Ovary (tissue), 9 donors: ENCODE results near the gene ATP6V1F. TPM values are rescaled to one million over a fixed set of nuclear protein-coding genes. Genes with fewer than 3 reads are reported as not detected.
A peak's percentile ranks its signal among the peaks of the same experiment; 100 is the strongest.

Experiments used
- DNase-seq, 5 donors: peaks; one replicate each; pipeline ENCODE4 v3.0.0-alpha.2; 2019 to 2020
- H3K27ac ChIP-seq, 2 donors: fragments of 200-600 bp; one replicate each; pipeline versions ENCODE4 v1.5.1 to v1.8.0; 2019 to 2022
- H3K27me3 ChIP-seq: fragments of 200-600 bp; one replicate; pipeline ENCODE4 v1.8.0; 2022
- H3K36me3 ChIP-seq: fragments of 200-600 bp; sonication (generic); one replicate; pipeline ENCODE4 v1.5.1; 2019
- H3K4me1 ChIP-seq: one replicate; pipeline ENCODE4 v1.8.1; 2013; ENCODE audit warnings: mild to moderate bottlenecking, moderate library complexity; ENCODE audit not compliant: insufficient read depth
- H3K4me3 ChIP-seq: fragments of 200-600 bp; sonication (generic); one replicate; pipeline ENCODE4 v1.5.1; 2017
- H3K9me3 ChIP-seq, 2 donors: fragments of 200-600 bp in 1 of 2; sonication (generic) in 1 of 2; one replicate each; pipeline versions ENCODE4 v1.5.1 to v1.8.1; 2013 to 2019; ENCODE audit warnings: mild to moderate bottlenecking in 1 of 2, moderate library complexity in 1 of 2
- EP300 ChIP-seq: sonication (generic); formaldehyde crosslinking; IDR thresholded peaks from one replicate; pipeline ENCODE4 v1.6.1; 2017; ENCODE audit warnings: antibody characterized with exemption
- POLR2A ChIP-seq: fragments of 450-650 bp; IDR thresholded peaks from one replicate; pipeline ENCODE4 v1.6.1; 2017; ENCODE audit warnings: antibody characterized with exemption, mild to moderate bottlenecking, moderate library complexity
- WGBS, 3 donors: extraction: QIAGEN DNeasy Blood & Tissue Kit in 1 of 3; methylation state at CpG; one replicate each; pipeline versions ENCODE4 v1.1.5 to v1.1.7; 2013 to 2017; 5-methylcytosine and 5-hydroxymethylcytosine counted together
- intact Hi-C, 4 donors: fragments of 100-400 bp; cut with DNase I; formaldehyde crosslinking; loops; one replicate each; pipeline versions ENCODE4 v1.11.0 to v1.15.1; 2022 to 2023
- polyA plus RNA-seq, 2 donors: library from polyadenylated mRNA; stranded (reverse); fragments of 200-250 nt in 1 of 2; fragments of 350-450 nt in 1 of 2; fragmentation: Illumina TruSeq in 1 of 2; extraction: RNeasy Lipid Tissue Mini Kit (QIAGEN cat#74804) in 1 of 2; gene quantifications; one replicate each; pipeline ENCODE4 v1.2.3, GENCODE V29; 2013 to 2014
- total RNA-seq, 7 donors: library from RNA; depleted of rRNA in 2 of 7; stranded (reverse); fragments of >200 nt in 2 of 7; fragmentation: NEBNext Ultra II Directional in 3 of 7; extraction: Animal tissue kit (Norgen Biotek cat#: 25700) in 3 of 7; gene quantifications; one replicate each; pipeline versions ENCODE4 v1.1.0 to v1.2.4, GENCODE V29; 2016 to 2023
- TF ChIP-seq, protein P1 (sequence below), 3 donors: fragments of 450-650 bp in 2 of 3; fragments of 200-600 bp in 1 of 3; IDR thresholded peaks; one replicate each; pipeline versions ENCODE4 v1.5.1 to v1.8.0; 2016 to 2022; ENCODE audit warnings: antibody characterized with exemption in 3 of 3, mild to moderate bottlenecking in 1 of 3
- donor health status: DM: no; HTN: no; CAD: no; lungs with moderate emphysema.
- donor health status: DM: no; HTN: no; CAD: no.
- donor health status: Bipolar disorder and iron deficiency.
- donor health status: DM: yes; HTN: yes; CAD: no.
- donor health status: DM: no; HTN: no; CAD: no.
- donor health status: DM: yes; HTN: yes; CAD: no.

ATP6V1F gene
- total and polyA plus RNA-seq, 9 donors = 57.3 to 128 (median 85.4) TPM

DNA sequence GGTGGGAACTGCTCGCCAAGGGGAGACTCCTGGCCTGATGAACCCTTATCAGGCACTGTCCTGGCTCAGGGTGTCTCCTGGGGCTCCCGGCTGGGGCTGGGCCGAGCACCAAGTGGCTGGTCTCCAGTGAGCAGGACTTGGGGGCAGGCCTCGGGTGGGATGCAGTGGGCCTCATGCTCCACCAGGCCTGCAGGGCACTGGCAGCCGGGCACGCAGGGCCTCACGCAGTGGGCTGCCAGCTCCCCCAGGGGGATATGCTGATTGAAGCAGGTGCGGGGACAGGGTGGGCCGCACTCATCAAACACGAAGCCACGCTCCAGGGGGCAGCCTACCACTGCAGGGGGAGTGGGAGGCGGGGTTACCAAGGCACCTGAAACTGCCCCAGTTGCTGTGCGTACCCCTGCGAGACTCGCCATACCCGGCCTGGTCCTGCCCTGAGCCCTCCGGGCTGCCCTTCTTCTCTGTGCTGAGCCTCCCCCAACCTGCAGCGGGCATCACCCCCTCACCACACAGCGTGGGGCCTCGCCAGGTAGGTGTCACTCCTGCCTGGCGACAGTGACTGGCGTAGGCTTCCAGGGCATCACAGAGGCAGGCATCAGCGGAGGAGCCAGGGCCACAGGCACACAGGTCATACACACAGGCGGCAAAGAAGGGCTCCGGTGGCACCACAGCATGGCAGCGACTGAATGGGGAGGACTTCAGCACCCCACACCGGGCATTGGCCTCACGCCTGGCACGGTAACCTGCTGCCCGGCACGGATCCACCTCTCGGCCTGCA is 14.5 kb downstream of the ATP6V1F start:
- H3K4me1 ChIP-seq = no peaks in the 10 kb centered on the region
- TF ChIP-seq, protein P1, sequence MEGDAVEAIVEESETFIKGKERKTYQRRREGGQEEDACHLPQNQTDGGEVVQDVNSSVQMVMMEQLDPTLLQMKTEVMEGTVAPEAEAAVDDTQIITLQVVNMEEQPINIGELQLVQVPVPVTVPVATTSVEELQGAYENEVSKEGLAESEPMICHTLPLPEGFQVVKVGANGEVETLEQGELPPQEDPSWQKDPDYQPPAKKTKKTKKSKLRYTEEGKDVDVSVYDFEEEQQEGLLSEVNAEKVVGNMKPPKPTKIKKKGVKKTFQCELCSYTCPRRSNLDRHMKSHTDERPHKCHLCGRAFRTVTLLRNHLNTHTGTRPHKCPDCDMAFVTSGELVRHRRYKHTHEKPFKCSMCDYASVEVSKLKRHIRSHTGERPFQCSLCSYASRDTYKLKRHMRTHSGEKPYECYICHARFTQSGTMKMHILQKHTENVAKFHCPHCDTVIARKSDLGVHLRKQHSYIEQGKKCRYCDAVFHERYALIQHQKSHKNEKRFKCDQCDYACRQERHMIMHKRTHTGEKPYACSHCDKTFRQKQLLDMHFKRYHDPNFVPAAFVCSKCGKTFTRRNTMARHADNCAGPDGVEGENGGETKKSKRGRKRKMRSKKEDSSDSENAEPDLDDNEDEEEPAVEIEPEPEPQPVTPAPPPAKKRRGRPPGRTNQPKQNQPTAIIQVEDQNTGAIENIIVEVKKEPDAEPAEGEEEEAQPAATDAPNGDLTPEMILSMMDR (IDR thresholded peaks at IDR 0.05) = no peak
- no peak for TF ChIP-seq EP300
- TF ChIP-seq POLR2A = no peak
- intact Hi-C loops = loop anchor here in 1 of 4 donors (10.0 kb wide), 1 partner anchor 262 kb away; no protein-coding TSS in a partner anchor
- no peaks in the 10 kb centered on the region for H3K9me3 ChIP-seq
- no peak overlapping the region for H3K27ac ChIP-seq
- DNase-seq = peak in 2 of 5 donors; percentile 13 to 23
- WGBS, 3 donors = 87 to 91% (median 89%) methylated on average over 27 to 32 of the region's 32 CpGs
- no peaks in the 10 kb centered on the region for H3K36me3 ChIP-seq
- no peaks in the 10 kb centered on the region for H3K27me3 ChIP-seq
- H3K4me3 ChIP-seq = no peak overlapping the region

DNA sequence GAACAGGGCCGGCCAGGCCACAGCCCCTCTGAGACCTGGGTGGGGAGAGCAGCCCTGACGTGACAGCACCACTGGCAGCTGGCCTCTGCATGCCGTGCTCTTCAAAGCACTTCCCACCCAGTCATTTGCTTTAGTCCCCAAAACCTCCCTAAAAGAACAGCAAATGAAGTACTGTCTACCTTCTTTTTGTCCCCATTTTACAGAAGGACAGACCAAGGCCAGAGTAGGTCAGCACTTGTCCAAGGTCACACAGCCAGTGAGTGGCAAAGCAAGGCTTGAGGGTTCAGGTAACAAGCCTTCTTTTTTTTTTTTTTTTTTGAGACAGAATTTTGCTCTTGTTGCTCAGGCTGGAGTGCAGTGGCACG is 15.1 kb downstream of the ATP6V1F start:
- Histone ChIP-seq H3K9me3 (no peaks in the 10 kb centered on the region), H3K4me3 (no peak overlapping the region), H3K27ac (no peak overlapping the region), H3K36me3 (no peaks in the 10 kb centered on the region), H3K4me1 (no peaks in the 10 kb centered on the region), H3K27me3 (no peaks in the 10 kb centered on the region)
- intact Hi-C loops = loop anchor here in 1 of 4 donors (10.0 kb wide), 1 partner anchor 263 kb away; no protein-coding TSS in a partner anchor
- 74 to 81% (median 78%) methylated on average over 4 of the region's 4 CpGs for WGBS, 3 donors
- TF ChIP-seq, protein P1 (IDR thresholded peaks at IDR 0.05) = no peak
- TF ChIP-seq EP300 (no peak), POLR2A (no peak)
- no peak for DNase-seq

DNA sequence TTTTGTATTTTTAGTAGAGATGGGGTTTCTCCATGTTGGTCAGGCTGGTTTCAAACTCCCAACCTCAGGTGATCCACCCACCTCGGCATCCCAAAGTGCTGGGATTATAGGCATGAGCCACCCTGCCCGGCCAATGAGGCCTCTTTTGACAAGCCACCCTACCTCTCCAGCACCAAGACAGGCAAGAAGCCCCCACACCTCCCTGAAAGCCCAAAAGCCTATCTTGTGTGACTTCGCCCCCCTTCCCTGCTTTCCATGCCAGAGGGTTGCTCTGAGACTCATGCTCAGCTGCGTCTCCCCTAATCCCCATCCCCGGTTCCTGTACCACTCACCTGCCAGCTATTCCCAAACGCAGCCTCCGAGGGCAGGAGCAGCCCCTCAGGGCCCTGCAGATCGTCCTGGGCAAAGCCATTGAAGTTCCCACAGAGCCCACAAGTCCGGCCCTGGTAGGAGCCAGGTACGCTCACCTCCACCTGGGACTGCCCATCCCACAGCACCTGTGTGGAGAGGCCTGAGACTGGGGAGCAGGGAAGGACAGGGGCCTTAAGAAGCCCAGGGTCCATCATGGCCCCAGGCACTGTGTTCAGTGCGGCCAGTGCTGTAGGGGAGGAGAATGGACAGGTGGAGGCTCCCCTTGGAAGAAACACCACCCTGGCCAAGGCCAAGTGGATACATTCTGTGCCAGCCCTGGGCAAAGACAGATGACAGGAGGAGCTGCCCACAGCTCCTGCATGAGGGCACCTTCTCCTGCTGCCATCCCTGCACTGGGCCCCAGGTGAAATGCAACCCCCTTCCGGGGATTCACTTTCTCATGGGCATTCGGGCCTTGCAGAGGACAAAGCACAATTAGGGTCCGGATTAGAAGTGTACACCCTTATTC is 15.8 kb downstream of the ATP6V1F start:
- DNase-seq = peak in 2 of 5 donors; percentile 10 to 24
- 87 to 91% (median 89%) methylated on average over 14 of the region's 14 CpGs for WGBS, 3 donors

DNA sequence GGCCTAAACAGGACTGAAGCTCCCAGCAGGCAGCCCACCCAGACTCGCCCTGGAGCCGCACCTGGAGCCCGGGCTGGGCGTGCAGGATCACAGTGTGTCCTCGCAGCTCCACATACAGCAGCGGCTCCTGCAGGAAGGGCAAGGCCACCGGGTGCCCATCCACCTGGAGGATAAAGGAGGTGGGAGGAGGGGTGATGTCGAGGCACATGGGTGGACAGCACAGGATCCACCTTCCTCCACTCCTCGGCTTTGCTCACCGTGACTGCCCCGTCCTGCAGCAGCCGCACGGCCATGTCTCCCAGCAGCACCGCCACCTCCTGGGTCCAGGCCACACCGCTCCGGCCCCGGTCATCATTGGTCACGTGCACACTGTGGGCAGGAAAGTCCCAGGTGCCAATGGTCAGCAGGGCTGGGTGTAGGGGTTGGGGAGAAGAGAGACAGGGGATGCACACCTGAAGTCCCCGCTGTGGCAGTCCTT is 16.8 kb downstream of the ATP6V1F start:
- H3K27me3 ChIP-seq = no peaks in the 10 kb centered on the region
- H3K27ac ChIP-seq = no peak overlapping the region
- intact Hi-C loops = loop anchor here in 1 of 4 donors (10.0 kb wide), 1 partner anchor 265 kb away; no protein-coding TSS in a partner anchor
- H3K4me1 ChIP-seq = no peaks in the 10 kb centered on the region
- no peaks in the 10 kb centered on the region for H3K36me3 ChIP-seq
- WGBS, 3 donors = 73 to 87% (median 74%) methylated on average over 19 of the region's 19 CpGs
- peak in 2 of 5 donors; percentile 22 to 39 for DNase-seq
- no peak for TF ChIP-seq EP300
- H3K4me3 ChIP-seq = no peak overlapping the region
- H3K9me3 ChIP-seq = no peaks in the 10 kb centered on the region

More for the DNA sequence above, 15.8 kb downstream of the ATP6V1F start:
- no peaks in the 10 kb centered on the region for H3K36me3 ChIP-seq
- no peak overlapping the region for H3K27ac ChIP-seq
- H3K4me1 ChIP-seq = no peaks in the 10 kb centered on the region
- H3K4me3 ChIP-seq = no peak overlapping the region
- no peaks in the 10 kb centered on the region for H3K9me3 ChIP-seq
- H3K27me3 ChIP-seq = no peaks in the 10 kb centered on the region
- intact Hi-C loops = loop anchor here in 1 of 4 donors (10.0 kb wide), 1 partner anchor 264 kb away; no protein-coding TSS in a partner anchor
- TF ChIP-seq POLR2A (no peak), EP300 (no peak)
- TF ChIP-seq, protein P1 (IDR thresholded peaks at IDR 0.05) = no peak
